GM18868 (cell line): ENCODE results near the gene NKAIN4.

ENCODE experiments used
- ATAC-seq: cut with Tn5 transposase; IDR thresholded peaks from one replicate; pipeline ENCODE4 v1.9.1; 2021; ENCODE audit warnings: mild to moderate bottlenecking, moderate library complexity; ENCODE audit not compliant: unreplicated experiment

The NKAIN4 gene

GRCh38 chr20:63220696-63221399, 33.4 kb downstream of the NKAIN4 start:
- ATAC-seq, result no peak

DNA sequence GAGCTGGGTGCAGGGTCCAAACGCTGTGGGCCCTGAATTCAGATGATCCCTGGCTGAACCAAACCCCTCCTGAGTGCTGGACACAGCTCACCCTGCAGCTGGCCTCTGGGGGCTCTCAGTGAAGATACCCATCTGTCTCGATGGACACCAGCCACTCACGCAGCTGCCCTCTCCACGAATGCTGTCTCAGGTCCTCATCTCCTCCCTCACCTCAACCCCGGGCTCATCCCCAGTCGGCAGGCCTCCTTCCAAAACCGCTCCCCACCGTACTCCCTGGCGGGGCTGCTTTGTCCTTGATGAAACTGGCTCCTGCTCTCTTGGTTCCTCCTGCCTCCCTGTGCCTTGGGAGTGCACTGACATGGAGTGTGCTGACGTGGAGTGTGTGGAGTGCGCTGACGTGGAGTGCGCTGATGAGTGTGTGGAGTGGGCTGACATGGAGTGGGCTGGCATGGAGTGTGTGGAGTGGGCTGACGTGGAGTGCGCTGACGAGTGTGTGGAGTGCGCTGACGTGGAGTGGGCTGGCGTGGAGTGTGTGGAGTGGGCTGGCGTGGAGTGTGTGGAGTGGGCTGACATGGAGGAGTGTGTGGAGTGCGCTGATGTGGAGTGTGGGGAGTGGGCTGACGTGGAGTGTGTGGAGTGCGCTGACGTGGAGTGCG, 34.3 kb downstream of the NKAIN4 start:
- ATAC-seq, result no peak

GRCh38 chr20:63219447-63219821, 34.8 kb downstream of the NKAIN4 start:
- ATAC-seq, result no peak

DNA sequence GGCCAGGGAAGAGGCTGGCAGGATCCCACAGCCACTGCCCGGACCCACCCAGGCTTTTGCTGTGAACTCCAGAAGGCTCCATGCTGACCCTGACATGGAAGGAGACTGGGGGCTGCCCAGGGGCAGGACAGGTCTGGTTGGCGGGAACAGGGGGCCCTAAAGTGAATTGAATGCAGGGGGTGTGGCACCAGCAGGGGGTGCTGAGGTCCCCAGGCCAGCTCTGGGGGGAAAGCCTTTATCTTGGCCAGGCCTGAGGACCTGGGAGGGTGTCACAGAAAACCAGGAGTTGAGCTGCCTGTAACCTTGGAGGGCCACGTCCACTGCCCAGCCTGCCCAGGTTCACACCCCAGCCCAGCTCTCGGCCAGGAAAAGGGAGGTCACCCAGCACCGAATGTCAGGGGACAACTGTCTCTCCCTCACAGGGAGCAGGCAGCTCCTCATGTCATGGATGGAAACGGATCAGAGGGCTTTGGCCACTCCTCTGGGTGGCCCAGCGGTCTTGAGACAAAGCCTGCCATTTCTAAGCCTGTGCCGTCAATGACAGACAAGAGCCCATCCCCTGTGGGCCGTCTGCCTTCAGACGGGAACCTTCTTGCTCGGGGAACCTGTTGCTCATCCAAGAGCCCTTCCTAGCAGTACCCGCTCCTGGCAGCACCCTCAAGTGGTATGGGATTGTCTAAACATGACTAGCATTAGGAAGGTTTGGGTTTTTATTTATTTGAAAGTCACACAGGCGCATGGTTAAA, 35.4 kb downstream of the NKAIN4 start:
- ATAC-seq, result no peak

DNA sequence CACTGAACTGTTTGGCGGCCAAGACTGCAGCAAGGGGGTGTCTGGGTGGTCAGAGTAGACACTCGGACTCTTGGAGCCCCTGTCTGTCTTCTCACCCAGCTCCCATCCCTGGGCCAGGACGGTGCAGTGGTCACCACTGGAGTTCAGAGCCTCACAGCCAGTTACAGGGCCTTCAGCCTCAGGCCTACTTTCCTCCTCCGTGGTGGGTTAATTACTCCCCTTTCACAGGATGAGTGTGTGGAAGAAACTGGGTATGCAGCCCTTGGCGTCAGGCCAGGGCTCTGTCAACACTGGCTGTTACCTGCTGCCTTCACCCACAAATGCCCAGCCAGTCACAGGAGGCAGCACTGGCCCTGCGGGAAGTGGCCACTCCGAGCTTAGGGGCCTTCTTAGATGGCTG, 36.6 kb downstream of the NKAIN4 start:
- ATAC-seq, result no peak

DNA sequence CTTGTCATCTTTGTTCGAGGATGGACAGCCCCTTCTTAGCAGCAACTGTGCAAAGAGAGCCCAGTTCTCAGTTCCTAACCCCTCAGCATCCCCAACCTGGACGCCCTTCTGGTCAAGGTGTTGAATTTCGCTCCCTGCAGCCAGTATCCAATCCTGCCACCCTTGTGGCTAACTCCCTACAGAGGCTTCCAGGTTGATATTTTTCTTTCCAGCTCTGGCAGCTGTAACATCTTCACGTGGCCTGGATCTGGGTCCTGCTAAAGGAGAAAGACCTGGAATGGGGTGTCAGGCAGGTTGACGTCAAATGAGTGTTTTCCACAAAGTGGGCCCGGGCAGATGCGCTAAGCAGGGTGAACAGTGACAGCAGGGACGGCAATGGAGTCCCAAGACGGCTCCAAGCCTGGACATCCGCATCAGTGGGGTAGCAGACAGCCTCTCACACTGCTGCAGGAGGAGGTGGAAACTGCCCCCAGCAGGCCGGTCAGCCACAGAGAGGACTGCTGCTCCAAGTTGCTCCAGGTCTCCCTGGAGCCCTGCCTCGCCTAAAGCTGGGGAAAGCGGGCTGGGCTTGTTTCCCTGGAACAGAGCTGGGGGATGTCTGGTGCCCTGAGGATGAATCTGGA, 37.3 kb downstream of the NKAIN4 start:
- no peak for ATAC-seq

GRCh38 chr20:63216041-63216848, 38.0 kb downstream of the NKAIN4 start, which contains the start of gene YTHDF1:
Gene YTHDF1 (minus strand): TSS chr20:63216131. CDS start chr20:63215892, 239 bp downstream.
- ATAC-seq, result peak; percentile 87

DNA sequence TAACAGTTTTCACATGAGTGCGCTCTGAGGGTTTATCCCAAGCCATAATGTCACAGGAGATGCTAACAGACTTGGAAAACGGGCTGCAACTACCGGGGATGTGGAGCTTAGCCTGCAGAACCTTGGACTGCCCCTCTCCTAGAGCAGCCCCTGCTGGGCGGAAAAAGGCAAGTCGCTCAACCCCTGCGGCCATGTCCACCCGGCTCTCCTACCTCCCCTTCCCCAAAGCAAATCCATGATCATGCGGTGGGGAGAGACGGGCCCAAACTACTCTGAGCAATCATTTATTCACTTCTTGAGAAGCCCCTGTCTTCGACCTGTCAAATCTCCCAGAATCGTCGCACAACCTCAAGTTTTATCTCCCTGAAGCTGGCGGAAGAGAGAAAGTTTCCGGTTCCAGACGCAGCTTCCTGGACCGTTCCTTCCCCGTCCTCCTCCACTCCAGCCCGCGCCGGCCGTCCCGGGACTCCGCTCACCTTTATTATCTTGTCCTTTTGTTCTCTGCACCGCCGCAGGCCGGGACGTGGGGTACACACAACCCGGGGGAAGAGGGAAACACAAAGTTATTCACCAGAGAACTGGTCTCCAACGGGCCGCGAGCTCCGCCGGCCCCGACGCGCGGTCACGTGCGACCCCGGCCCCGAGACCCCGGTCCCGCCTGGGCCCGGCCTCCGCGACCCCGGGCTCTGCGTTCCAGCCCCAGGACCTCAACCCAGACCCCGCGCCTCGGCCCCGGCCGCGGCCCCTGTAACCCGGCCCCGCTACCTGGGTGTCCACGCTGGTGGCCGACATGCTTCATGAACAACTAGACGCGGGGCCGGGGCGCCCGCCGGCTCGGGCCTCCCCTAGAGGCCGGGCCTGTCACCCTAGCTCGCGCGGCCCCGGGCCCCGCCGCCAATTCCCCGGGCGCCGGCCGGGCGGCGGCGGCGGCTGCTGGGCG, 38.9 kb downstream of the NKAIN4 start:
- ATAC-seq, result peak; percentile 6

- ATAC-seq, result no peak
Observed at GRCh38 chr20:63214514-63214913, 39.7 kb downstream of the NKAIN4 start.

DNA sequence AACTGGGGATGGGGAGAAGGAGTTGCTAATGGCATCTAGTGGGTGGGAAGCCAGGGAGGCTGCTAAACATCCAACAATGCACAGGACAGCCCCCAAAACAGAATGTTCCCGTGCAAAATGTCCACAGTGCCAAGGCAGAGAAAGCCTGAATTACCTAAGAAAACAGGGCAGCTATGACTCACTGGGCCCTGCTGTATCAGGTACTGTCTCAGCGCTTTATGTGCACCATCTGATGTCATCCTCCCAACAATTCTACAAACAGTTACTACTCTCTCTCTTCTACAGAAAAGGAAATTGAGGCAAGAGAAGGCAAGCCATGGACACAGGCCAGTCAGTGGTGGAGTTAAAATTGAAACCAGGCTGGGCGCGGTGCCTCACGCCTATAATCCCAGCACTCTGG, 41.5 kb downstream of the NKAIN4 start:
- no peak for ATAC-seq

- ATAC-seq, result no peak
Observed at GRCh38 chr20:63212393-63212730, 41.9 kb downstream of the NKAIN4 start.

DNA sequence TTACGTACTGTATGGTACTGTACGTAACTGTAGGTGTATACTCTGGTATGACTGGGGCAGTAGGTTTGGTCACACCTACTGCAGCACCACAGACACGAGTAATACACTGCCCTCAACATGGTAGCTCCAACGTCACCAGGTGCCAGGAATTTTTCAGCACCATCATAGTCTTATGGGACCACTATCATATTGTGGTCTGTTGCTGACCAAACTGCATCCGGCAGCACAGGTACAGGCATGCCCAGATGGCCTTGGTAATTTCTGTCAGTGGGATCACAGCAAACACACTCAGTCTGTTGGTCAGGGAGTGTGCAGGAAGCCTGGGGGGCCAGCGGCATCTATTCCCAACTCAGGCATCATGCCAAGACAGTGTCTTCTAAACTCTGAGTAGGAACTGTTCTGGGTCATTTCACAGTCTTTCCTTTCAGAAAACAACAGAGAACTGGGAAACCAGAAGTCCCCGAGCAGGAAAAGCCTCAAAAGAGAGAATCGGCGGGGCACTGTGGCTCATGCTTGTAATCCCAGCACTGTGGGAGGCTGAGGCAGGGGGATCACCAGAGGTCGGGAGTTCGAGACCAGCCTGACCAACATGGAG, 44.2 kb downstream of the NKAIN4 start:
- no peak for ATAC-seq

GRCh38 chr20:63208346-63208909, 45.8 kb downstream of the NKAIN4 start:
- no peak for ATAC-seq

DNA sequence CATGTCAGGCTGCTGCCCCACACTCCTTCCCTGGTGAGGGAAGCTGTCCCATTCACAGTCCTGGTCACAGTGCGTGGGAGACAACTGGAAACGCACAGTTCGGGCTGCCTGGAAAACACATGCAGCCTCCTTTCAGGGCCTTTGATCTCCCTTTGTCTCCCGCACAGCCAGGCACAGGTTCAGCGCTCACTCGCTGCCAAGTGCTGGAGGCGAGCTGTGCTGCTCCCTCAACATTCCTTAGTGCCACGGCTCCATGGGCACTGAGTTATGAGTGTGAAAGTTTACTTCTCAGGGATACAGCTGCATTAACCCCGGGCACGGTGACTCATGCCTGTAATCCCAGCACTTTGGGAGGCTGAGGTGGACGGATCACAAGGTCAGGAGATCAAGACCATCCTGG, 47.4 kb downstream of the NKAIN4 start:
- ATAC-seq, result no peak

DNA sequence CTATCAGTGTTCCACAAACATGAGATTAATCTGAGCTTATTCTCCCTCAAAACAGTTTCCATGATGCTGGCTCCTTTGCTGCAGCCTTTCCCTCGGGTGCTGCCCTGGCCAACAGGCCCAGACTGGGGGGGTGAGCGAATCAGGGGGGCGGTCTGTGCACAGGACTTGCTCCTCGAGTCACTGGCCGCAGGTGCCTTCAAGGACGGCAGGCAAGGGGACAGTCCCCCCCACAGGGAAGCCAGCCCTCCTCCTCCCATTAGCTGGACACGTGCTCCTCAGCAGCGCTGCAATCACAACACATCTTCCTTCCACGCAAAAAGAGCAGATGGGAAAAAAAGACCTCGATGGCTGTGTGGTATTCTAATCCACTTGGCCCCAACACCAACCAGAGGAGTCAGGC, 48.4 kb downstream of the NKAIN4 start:
- ATAC-seq, result no peak

DNA sequence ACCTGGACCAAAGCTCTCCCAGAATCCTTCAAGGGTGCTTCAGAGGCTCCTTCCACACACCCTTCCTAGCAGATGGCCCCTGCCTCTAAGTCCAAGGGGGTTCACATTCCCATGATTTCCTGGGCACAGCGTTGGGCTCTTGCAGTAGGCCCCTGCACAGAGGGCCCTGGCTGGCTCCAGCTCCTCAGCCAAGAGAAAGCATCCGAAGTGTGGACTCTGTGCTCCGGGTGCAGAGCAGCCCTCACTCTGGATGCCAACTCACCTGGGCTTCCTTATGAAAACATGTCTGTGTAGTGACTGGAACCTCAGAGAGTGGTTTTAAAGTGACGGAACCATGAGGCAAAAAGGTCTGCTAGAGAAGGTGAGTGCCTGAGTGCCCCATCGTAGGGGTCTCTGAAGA, 49.9 kb downstream of the NKAIN4 start:
- no peak for ATAC-seq

DNA sequence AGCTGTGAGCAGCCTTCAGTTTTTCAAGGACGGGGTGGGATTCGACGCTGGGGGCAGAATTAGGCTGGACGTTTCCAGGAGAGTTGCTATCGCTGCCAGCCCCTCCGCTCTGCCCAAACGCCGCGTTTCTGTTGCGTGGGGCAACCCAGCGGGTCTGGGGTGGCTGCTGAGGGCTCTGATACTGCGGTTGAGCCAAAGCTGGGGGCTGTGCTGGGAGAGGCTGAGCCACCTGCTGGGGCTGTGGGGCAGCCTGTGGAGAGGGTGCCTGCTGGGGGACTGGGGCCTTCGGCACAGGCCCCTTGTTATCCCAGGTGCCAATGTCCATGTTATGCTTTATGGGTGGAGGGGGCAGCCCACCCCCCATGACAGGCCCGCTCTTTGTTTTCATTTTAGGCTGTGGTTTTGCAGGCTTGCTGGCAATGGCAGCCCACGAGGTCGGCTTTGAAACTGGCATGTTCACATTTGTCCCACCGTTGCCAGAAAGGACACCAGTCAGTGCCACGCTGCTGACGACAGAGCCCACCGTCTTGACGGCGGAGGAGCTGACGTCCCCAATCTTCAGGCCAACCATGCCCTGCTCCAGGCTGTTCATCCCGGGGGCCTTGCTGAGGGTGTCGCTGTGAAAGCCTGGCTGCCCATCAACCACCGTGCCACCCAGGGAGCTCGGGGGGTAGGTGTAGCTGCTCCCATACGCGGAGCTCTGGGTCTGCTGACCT, 51.3 kb downstream of the NKAIN4 start:
- no peak for ATAC-seq

DNA sequence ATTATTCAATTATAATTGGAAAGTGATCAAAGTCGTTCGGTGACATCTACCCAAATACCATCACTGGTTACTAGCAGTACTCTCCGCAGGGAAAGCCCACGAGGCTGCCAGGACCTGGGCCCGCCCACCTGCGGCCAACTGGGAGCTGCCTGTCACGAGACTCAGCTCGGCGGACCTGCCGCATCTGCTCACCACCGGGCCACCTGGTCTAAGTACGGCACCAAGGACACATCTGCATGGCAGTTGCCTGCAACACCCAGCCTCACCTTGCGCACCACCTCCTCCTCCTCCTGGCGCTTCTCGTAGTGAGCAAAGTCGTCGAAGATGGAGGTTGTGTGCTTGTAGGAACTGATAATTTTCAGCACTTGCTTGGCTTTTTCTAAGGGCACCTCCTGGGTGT, 52.2 kb downstream of the NKAIN4 start:
- no peak for ATAC-seq
